NCI-H1694 treated with DMSO at 0.1 percent for 48 hours (cell line): Measurements from ENCODE around the gene TEX22.

Experiments used
- DNase-seq: peaks from one replicate; lab custom pipeline; 2025; lab: John Stamatoyannopoulos, UW

The TEX22 gene

GRCh38 chr14:105366386-105367074 is 31.8 kb upstream of the TEX22 start:
- DNase-seq, result no peak

DNA sequence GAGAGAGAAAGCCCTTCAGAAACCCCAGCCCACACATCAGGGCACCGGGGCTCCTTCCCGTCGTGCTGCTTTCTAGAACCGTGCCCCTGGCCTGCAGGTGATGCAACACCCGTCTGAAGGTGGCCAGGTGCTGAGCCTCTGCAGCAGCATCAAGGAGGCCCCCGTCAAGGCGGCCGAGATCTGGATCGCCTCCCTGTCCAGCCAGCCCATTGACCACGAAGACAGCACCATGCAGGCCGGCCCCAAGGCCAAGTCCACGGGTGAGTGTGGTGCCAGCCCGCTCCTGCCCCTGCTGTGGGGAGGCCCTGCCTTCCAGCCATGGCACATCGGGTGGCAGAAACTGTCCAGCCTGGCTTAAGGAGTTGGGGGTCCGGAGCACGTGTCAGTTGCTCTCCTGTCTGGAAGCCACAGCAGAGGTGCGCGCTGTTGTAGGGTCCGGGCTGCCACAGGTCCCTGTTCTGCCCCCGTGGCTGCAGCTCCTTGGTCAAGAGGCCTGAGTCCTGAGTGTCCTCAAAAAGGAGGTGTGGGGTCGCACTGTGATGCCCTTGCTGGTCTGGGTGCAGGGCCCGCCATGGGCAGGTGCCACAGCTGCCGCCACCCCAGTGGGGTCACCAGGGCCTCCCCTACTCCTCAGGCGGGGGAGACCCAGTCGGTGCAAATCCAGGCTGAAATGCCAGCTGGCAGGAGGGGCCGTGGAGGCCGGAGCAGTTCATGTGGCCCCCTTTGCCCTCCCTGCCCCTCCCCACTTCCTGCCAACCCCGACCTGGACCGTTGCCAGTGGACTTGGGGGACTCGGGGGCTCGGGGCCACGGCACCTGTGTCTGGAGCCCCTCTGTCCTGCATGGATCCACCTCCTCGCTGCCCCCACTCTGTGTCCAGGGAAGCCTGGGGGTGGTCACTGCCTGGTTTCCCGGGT is 31.0 kb upstream of the TEX22 start:
- no peak for DNase-seq

DNA sequence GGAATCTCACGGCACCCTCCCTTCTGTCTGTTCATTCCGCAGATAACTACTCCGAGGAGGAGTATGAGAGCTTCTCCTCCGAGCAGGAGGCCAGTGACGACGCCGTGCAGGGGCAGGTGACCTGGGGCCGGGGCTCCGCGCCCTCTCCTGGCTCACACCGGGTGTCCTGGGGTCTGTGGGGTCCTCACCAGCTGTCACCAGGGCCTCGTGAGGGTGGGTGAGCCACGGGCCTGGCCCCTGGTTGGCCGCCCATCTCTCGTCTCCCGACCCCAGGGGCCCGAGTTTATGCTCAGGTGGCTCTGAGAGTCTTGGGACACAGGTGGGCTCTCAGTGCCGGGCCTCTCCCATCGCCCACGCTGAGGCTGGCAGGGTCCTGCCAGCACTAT is 30.3 kb upstream of the TEX22 start:
- no peak for DNase-seq

- no peak for DNase-seq
Measured at GRCh38 chr14:105368426-105368825, 29.9 kb upstream of the TEX22 start.

DNA sequence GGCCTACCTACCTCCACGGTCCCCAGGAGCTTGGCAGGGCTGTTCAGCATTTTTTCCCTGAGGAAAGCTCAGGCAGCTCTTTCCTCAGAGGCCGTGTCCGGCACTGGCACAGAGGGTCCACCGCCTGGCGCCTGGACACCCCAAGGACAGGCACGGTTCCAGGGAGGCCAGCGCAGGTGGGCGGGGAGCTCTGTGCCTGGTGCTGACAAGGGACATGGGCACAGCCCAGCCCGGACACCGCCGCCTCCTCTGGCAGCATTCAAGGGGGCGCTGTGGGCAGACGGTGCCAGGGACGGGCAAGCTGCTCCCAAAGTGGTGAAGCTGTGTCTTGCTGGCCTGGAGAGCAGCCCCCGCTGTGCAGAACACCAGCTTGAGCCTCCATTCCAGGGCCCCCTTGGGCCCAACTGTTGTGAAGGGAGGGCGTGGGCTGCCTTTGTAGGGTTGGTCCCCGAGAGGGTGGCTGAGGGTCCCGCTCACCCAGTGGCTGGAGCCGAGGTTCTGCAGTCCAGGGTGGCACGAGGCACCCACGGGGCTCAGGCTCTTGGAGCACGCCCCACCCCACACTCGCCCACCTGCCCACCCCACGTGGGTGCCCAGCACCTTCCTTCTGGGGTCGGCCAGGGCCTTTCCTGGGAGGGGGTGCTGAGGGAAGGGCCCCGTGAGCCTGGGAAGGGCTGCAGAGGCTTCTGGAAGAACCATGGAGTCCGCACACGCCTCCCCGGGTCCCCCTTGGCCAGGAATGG is 29.3 kb upstream of the TEX22 start:
- DNase-seq, result no peak

DNA sequence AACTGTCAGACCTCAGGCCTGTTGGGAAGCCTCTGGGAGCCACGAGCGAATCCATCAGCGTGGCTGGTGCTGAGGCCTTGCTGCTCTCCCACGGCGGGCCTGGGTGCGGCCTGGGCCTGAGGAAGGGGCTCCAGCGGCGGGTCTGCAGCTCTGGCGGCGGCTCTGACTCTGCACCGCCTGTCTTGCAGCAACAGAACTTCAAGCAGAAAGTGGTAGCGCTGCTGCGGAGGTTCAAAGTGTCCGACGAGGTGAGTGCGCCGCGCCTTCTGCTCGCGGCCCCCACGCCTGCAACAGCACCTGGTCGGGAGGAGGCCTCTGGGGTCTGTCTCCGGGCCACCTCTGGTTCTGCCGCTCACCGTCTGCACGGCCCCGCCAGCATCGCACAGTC is 28.7 kb upstream of the TEX22 start:
- DNase-seq, result no peak

GRCh38 chr14:105374389-105374788 is 23.9 kb upstream of the TEX22 start:
- no peak for DNase-seq

- no peak for DNase-seq
Measured at GRCh38 chr14:105375635-105376057, 22.7 kb upstream of the TEX22 start.

DNA sequence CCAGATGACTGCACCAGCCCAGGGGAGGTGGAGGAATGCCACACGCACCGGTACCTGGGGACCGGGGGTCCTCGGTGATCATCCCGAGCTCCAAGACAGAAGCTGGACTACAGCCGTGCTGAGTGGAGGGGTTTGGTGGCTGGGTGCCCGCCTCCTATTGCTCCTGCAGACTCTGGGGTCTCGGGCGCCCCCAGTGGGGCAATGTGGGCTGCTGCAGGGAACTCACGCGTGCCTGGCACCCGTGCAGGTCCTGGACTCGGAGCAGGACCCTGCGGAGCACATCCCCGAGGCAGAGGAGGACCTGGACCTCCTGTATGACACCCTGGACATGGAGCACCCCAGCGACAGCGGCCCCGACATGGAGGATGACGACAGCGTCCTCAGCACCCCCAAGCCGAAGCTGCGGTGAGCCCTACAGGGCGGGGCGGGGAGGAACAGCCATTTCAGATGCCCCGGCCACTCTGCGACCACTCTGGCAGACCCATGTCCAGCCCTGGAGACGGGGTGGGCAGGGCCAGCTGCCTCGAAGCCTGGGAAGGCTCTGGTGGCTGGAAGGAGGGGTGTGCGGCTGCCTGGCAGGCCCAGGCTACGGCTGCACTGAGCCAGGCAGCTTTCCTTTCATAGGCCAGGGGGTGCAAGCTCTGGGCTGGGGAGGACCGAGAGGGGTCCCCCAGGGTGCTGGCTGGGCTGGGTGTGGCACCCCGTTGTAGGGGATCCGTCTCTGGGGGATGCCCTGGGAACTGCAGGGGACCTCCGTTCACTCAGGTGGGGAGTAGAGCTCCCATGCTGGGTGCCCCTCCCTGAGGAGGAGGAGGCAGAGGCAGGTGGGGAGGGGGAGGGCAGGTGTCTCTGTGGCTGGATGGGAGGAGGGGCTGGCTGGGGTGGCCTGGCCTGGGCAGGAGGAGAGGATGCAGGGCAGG is 21.6 kb upstream of the TEX22 start:
- DNase-seq, result peak; percentile 16

DNA sequence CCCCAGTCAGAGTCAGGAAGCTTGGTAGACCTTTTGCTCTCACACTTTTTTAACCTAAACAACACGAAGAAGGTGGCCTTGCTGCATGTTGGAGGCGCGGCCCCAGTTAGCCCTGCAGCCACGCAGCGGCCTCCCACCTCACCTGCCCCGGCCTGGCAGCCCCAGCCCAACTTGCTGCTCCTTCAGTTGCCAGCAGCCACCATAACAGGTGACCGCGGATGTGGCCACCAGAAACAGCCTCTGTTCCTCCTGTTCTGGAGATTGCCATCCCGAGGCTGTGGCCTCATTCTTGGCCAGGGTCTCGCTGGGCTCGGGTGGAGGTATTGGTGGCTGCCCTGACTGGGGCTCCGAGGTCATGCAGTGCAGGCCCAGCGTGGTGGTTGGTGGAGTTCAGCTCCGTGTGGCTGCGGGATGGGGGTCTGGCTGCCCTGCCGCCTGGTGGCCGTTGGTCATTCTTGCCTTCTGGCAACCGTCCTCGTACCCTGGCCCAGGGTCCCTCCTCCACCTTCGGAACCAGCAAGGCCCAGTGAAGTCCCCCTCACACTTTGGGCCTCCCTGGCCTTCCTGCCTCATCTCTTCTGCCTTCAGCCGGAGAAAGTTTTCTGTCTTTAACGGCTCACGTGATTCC is 20.7 kb upstream of the TEX22 start:
- no peak for DNase-seq

DNA sequence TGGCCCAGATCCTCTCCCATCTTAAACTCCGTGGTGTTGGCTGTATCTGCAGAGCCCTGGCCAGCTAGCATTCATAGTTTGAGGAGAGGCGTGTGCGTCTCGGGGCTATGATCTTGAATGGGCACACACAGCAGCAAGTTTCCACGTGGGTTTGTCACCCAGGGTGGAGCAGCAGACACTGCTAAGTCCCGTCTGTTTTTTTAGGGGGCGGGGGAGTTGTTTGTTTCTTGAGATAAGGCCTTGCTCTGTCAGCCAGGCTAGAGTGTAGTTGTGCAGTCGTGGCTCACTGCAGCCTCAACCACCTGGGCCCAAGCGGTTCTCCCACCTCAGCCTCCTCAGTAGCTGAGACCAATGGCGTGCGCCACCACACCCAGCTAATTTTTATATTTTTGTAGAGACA is 20.1 kb upstream of the TEX22 start:
- DNase-seq, result no peak

- no peak for DNase-seq
Measured at GRCh38 chr14:105378873-105379685, 19.3 kb upstream of the TEX22 start.

GRCh38 chr14:105379946-105380345 is 18.4 kb upstream of the TEX22 start:
- DNase-seq, result no peak

GRCh38 chr14:105380756-105381155 is 17.6 kb upstream of the TEX22 start:
- no peak for DNase-seq

- no peak for DNase-seq
Measured at GRCh38 chr14:105381446-105382342, 16.6 kb upstream of the TEX22 start.

- DNase-seq, result no peak
Measured at GRCh38 chr14:105382343-105383082, 15.8 kb upstream of the TEX22 start.

GRCh38 chr14:105383083-105383730 is 15.1 kb upstream of the TEX22 start:
- no peak for DNase-seq

GRCh38 chr14:105384041-105384557 is 14.2 kb upstream of the TEX22 start:
- no peak for DNase-seq
